HG02678 (cell line): ENCODE data around the gene MAU2.
"Not testable (repeated sequence)": the region's sequence is repeated elsewhere in the genome, so short reads cannot be mapped to it uniquely, and the experiment has no call there.

Experiments
- ATAC-seq: cut with Tn5 transposase; IDR thresholded peaks from one replicate; pipeline ENCODE4 v1.9.1; 2021; ENCODE audit warnings: mild to moderate bottlenecking, moderate library complexity; ENCODE audit not compliant: unreplicated experiment

The MAU2 gene

DNA sequence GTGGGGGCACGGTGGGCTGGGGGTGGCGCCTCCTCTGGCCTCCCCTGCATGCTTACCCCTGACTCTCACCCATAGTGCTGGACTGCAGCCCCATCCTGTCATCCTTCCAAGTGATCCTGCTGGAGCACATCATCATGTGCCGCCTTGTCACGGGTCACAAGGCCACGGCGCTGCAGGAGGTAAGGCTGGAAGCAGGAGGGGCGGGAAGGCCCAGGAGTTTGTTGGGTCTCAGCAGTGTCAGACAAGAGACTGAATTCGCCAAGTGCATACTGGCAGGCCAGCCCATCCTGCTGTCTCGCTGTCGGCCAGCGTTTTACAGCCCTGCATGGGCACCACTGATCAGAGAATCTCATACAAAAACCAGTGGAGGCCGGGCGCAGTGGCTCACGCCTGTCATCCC, 23.1 kb downstream of the MAU2 start:
- no peak for ATAC-seq

GRCh38 chr19:19345232-19345631, 24.6 kb downstream of the MAU2 start:
- no peak for ATAC-seq

GRCh38 chr19:19345970-19346369, 25.3 kb downstream of the MAU2 start:
- no peak for ATAC-seq

DNA sequence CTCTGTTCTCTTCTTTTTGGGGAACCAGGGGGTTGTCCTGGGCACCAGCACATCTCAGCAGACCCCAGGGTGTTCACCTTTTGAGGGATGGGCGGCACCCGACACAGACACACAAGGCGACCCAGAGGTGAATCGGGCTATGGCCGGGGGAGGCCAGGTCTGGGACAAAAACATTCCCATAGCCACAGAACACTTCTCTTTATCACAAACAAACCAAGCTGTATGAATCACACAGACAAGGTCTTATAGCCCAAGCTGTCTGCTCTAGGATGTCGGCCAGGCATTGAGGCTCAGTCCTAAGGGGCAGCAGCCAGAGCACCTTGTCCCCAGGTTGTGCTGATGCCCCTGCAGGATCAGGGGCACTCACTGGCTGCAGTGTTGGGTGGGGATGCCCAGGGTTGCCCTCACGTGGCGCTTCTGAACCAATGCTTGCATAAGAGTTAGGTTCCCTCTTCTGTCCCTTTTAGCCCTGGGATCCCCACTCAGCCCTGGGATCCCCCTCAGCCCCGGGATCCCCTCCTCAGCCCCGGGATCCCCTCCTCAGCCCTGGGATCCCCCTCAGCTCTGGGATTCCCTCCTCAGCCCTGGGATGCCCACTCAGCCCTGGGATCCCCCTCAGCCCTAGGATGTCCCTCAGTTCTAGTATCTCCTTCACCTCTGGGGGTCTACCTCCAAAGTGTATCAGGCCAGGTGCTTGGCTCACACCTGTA, 26.9 kb downstream of the MAU2 start:
- no peak for ATAC-seq

- ATAC-seq = no peak
These were observed 27.6 kb downstream of the MAU2 start for GRCh38 chr19:19348266-19348665.

DNA sequence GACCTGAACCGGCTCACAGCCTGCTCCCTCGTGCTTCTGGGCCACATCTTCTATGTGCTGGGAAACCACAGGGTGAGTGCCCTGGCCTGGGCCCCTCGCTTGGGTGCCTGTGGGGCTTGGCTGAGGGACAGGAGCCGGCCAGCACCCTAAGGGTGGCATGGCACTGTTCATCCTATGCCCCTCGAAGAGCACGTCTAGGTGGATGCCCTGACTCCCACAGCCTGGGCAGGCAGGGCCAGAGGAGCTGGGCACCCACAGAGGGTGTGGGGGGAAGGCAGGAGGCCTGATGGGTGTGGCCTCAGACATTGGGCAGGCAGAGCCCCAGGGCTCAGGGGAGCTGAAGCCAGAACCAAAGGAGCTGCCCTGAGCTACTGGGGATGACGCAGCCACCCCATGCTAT, 28.7 kb downstream of the MAU2 start:
- no peak for ATAC-seq

DNA sequence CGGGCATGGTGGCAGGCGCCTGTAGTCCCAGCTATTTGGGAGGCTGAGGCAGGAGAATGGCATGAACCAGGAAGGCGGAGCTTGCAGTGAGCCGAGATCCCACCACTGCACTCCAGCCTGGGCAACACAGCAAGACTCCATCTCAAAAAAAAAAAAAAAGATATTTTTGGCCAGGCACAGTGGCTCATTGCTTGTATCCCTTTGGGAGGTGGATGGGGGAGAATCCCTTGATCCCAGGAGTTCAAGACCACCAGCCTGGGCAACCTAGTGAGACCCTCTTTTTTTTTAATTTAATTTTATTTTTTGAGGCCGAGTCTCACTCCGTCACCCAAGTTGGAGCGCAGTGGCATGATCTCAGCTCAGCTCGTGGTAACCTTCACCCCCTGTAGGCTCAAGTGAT, 30.1 kb downstream of the MAU2 start:
- ATAC-seq = not testable (repeated sequence)

GRCh38 chr19:19352823-19353222, 32.2 kb downstream of the MAU2 start:
- ATAC-seq = no peak

GRCh38 chr19:19354007-19354406, 33.4 kb downstream of the MAU2 start:
- no peak for ATAC-seq

- no peak for ATAC-seq
These were observed 34.3 kb downstream of the MAU2 start for GRCh38 chr19:19354932-19355331.

DNA sequence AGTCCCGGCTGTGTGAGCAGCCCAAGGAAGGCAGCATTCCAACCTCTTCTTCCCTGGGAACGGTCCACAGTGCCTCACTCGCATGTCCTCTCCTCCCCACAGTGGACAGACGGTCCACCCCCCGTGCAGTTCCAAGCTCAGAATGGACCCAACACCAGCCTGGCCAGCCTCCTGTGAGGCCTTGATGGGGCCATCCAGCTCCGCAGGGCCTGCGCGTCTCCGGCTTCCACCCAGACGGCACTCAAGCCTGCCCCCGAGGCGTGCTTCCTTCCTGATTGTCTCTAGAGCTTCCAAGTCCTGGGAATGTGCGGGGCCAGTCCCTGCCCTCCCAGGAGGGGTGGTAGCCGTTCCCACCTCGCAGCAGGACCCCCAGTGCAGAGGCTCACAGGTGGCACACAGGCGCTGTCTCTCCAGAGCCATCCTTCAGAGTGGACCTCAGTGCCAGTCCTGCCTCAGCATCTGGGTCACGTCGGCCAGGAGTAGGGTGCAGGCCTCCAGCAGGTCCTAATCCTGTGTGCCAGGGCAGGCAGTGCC, 35.0 kb downstream of the MAU2 start:
- ATAC-seq = no peak

DNA sequence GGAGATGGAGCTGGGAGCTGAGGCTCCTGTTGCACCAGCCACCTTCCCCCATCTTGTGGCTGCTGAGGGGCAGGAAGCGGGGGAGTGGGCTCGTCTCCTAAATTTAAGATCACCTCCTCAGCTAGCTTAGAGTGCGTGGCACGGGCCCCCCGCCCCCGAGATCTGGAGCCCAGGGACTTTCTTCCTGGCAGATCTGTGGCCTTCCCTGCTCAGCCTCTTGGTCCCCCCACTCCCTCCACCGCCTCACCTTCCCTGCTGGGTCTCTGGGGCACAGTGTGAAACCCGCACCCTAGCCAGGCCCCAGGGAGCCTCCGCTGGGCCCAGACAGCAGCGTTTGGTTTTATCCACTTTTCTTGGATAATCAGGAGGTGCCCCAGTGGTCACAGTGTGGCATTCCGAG, 35.9 kb downstream of the MAU2 start:
- no peak for ATAC-seq

- no peak for ATAC-seq
These were observed 36.4 kb downstream of the MAU2 start for GRCh38 chr19:19356901-19357566.

- no peak for ATAC-seq
These were observed 40.5 kb downstream of the MAU2 start for GRCh38 chr19:19361075-19361594.

DNA sequence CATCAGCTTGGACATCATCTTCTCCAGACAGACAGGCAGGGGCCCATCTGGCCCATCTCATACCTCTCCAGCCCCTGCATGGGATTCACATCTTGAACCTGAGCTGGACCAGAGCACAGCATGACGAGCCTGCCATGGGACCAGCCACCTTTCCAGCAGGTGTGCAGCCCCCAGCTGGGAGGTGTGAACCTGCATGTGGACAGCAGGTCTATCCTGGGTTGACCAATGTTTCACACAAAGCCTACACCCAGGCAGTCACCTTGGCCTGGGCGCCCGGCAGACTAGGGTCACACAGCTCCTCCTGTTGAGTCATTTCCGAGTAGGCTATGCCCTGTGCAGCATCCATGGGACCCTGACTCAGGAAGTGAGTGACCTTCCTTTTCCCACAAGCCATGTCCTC, 41.4 kb downstream of the MAU2 start:
- no peak for ATAC-seq

GRCh38 chr19:19366434-19367396, 46.1 kb downstream of the MAU2 start:
- ATAC-seq = no peak

GRCh38 chr19:19368087-19368486, 47.5 kb downstream of the MAU2 start:
- no peak for ATAC-seq

GRCh38 chr19:19371059-19371458, 50.4 kb downstream of the MAU2 start:
- ATAC-seq = no peak

GRCh38 chr19:19372656-19373416, 52.2 kb downstream of the MAU2 start:
- ATAC-seq = peak; percentile 91

DNA sequence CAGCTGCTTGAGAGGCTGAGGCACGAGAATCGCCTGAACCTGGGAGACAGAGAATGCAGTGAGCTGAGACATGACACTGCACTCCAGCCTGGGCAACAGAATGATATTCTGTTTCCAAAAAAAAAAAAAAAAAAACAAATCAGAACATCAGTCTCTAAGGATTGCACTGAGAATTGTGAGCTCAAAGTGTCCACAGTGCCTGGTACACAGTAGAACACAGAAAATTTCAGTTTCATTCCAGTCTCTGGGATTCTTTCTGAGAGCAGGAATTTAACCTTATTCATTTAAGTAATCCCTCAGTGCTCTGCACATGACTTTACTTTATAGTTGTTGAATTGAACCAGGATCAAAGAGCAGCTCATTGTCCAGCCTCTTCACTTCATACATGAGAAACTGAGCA, 58.9 kb downstream of the MAU2 start:
- no peak for ATAC-seq
